WTC11 (cell line): Measurements from ENCODE around the gene ETV5.

ENCODE experiments used
- CREB1 ChIP-seq: sonication (generic); formaldehyde crosslinking; IDR thresholded peaks from 2 replicates; pipeline ENCODE4 v1.8.0; 2023; ENCODE audit warnings: mild to moderate bottlenecking, missing genetic modification reagents
- CTCF ChIP-seq: fragments of 200-600 bp; IDR thresholded peaks from 2 replicates; pipeline ENCODE4 v1.8.0; 2022; ENCODE audit warnings: antibody characterized with exemption
- HMGA2 ChIP-seq: fragments of 250-450 bp; sonication (Bioruptor Pico); IDR thresholded peaks from 2 replicates; pipeline ENCODE4 v1.4.0; 2021; ENCODE audit warnings: mild to moderate bottlenecking, moderate library complexity
- HMGXB4 ChIP-seq: sonication (generic); formaldehyde crosslinking; IDR thresholded peaks from 2 replicates; pipeline ENCODE4 v1.8.1; 2023; ENCODE audit warnings: mild to moderate bottlenecking, moderate library complexity, missing genetic modification reagents
- NR2C2 ChIP-seq: sonication (generic); formaldehyde crosslinking; IDR thresholded peaks from 2 replicates; pipeline ENCODE4 v1.8.0; 2022; ENCODE audit warnings: mild to moderate bottlenecking, missing genetic modification reagents
- NR3C1 ChIP-seq: sonication (generic); formaldehyde crosslinking; conservative IDR thresholded peaks from 2 replicates; pipeline ENCODE4 v1.8.1; 2023; ENCODE audit warnings: low read depth, mild to moderate bottlenecking, missing genetic modification reagents

- TF ChIP-seq CTCF (no peak), NR2C2 (CRISPR knock-in tag) (no peak), CREB1 (CRISPR knock-in tag) (no peak), HMGA2 (CRISPR knock-in tag) (no peak), NR3C1 (CRISPR knock-in tag) (no peak), HMGXB4 (CRISPR knock-in tag) (no peak)
These were observed 1.3 kb upstream of the ETV5 start for GRCh38 chr3:186109897-186110803.
